Suprapubic skin (tissue), 4 donors: ENCODE results near the gene PTPRS. TPM values are rescaled to one million over a fixed set of nuclear protein-coding genes. Genes with fewer than 3 reads are reported as not detected.
"Not testable (repeated sequence)": the region's sequence is repeated elsewhere in the genome, so short reads cannot be mapped to it uniquely, and the experiment has no call there.

Experiments
- DNase-seq, 2 donors: peaks; one replicate each; pipeline ENCODE4 v3.0.0-alpha.2; 2019; ENCODE audit warnings: low spot score in 2 of 2
- H3K27ac ChIP-seq: fragments of 200-600 bp; sonication (generic); one replicate; pipeline ENCODE4 v1.5.1; 2019
- H3K27me3 ChIP-seq: fragments of 200-600 bp; sonication (generic); one replicate; pipeline ENCODE4 v1.5.1; 2019
- H3K36me3 ChIP-seq: fragments of 200-600 bp; sonication (generic); one replicate; pipeline ENCODE4 v1.5.1; 2019
- H3K4me1 ChIP-seq: fragments of 200-600 bp; sonication (generic); one replicate; pipeline ENCODE4 v1.5.1; 2019
- H3K4me3 ChIP-seq: fragments of 200-600 bp; sonication (generic); one replicate; pipeline ENCODE4 v1.5.1; 2019; ENCODE audit warnings: mild to moderate bottlenecking
- H3K9me3 ChIP-seq: fragments of 200-600 bp; sonication (generic); one replicate; pipeline ENCODE4 v1.5.1; 2019
- EP300 ChIP-seq: sonication (generic); formaldehyde crosslinking; IDR thresholded peaks from one replicate; pipeline ENCODE4 v1.6.1; 2017; ENCODE audit warnings: antibody characterized with exemption
- POLR2A ChIP-seq, 2 donors: fragments of 450-650 bp; IDR thresholded peaks; one replicate each; pipeline ENCODE4 v1.6.1; 2017; ENCODE audit warnings: antibody characterized with exemption in 2 of 2, mild to moderate bottlenecking in 2 of 2, moderate library complexity in 2 of 2
- POLR2AphosphoS5 ChIP-seq, 3 donors: sonication (generic); formaldehyde crosslinking; IDR thresholded peaks; one replicate each; pipeline ENCODE4 v1.6.1; 2017; ENCODE audit warnings: antibody characterized with exemption in 3 of 3
- WGBS: methylation state at CpG from one replicate; pipeline ENCODE4 v1.1.5; 2018; 5-methylcytosine and 5-hydroxymethylcytosine counted together
- total RNA-seq, 4 donors: library from RNA; depleted of rRNA; stranded (reverse); fragments of >200 nt; gene quantifications; one replicate each; pipeline ENCODE4 v1.1.0, GENCODE V29; 2016
- TF ChIP-seq, protein P1 (sequence below), 2 donors: fragments of 200-600 bp in 1 of 2; fragments of 450-650 bp in 1 of 2; sonication (generic) in 1 of 2; IDR thresholded peaks; one replicate each; pipeline ENCODE4 v1.5.1; 2016 to 2019; ENCODE audit warnings: antibody characterized with exemption in 2 of 2, mild to moderate bottlenecking in 1 of 2, moderate library complexity in 1 of 2

PTPRS gene
- total RNA-seq, 4 donors from 2014 or later: 116 to 182 (median 159) TPM

DNA sequence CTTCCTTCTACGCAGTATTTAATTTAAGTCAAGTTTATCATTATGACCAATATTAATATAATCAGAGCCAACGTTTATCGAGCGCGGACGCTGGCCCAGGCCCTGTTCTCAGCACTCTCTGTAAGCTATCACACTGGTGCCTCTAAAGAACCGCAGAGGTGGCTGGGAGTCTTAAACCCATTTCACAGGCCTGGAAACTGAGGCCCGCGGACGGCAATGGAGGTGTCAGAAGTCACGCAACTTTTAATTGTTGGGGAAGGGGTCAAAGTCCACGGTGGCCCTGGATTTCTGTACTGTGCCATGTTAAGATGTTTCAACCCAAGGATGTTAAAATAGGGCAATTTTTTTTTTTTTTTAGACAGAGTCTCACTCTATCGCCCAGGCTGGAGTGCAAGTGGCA, 8.8 kb downstream of the PTPRS start:
- no peak overlapping the region for H3K27ac ChIP-seq
- 93% methylated on average over 13 of the region's 13 CpGs for WGBS

DNA sequence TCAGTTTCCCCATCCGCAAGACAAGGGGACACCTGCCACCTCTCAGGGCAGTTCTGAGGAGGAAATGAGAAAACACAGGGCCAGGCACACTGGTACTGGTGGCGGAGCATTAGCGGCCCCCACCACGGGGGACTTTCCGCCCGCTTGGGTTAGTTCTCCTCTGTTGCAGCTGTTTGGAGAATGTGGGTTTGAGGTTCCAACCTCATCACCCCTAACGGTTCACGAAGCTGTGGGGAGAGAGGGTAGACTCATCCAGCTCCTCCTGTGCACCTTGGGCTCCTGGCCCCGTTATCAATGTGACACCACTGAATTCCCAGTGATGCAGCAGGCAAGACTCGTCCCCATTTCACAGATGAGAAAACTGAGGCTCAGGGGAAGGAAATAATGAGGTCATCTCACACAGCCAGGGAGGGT, 10.3 kb downstream of the PTPRS start:
- Histone ChIP-seq H3K36me3 (no peaks in the 10 kb centered on the region), H3K4me1 (no peaks in the 10 kb centered on the region)
- 88% methylated on average over 10 of the region's 10 CpGs for WGBS

More for the DNA sequence above, 8.8 kb downstream of the PTPRS start:
- TF ChIP-seq POLR2A (IDR thresholded peaks at IDR 0.05) (no peak), EP300 (no peak), POLR2AphosphoS5 (IDR thresholded peaks at IDR 0.05) (no peak)
- TF ChIP-seq, protein P1, sequence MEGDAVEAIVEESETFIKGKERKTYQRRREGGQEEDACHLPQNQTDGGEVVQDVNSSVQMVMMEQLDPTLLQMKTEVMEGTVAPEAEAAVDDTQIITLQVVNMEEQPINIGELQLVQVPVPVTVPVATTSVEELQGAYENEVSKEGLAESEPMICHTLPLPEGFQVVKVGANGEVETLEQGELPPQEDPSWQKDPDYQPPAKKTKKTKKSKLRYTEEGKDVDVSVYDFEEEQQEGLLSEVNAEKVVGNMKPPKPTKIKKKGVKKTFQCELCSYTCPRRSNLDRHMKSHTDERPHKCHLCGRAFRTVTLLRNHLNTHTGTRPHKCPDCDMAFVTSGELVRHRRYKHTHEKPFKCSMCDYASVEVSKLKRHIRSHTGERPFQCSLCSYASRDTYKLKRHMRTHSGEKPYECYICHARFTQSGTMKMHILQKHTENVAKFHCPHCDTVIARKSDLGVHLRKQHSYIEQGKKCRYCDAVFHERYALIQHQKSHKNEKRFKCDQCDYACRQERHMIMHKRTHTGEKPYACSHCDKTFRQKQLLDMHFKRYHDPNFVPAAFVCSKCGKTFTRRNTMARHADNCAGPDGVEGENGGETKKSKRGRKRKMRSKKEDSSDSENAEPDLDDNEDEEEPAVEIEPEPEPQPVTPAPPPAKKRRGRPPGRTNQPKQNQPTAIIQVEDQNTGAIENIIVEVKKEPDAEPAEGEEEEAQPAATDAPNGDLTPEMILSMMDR (IDR thresholded peaks at IDR 0.05): no peak
- Histone ChIP-seq H3K36me3 (no peaks in the 10 kb centered on the region), H3K4me1 (no peaks in the 10 kb centered on the region), H3K4me3 (no peak overlapping the region), H3K9me3 (no peaks in the 10 kb centered on the region), H3K27me3 (peaks cover 28% of the 10 kb centered on the region)
- DNase-seq: no peak

DNA sequence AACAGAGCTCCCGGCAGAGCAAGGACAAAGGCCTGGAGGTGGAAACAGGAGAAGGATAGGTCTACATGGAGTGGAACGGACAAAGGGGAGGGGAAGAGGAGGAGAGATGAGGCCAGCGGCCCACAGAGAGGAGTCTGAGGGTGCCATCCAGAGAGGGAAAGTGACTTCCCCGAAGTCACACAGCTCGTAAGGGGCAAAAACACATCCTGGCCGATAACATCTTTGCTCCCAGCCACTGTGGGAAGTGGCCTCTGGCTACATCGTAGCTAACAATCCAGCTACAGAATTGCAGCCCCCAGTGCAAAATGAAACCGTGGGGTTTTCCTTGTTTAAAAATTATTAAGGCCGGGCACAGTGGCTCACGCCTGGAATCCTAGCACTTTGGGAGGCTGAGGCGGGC, 11.5 kb downstream of the PTPRS start:
- WGBS: 87% methylated on average over 11 of the region's 11 CpGs
- Histone ChIP-seq H3K27ac (no peak overlapping the region), H3K9me3 (no peaks in the 10 kb centered on the region), H3K4me3 (no peak overlapping the region), H3K4me1 (no peaks in the 10 kb centered on the region), H3K27me3 (peaks cover 4% of the 10 kb centered on the region), H3K36me3 (no peaks in the 10 kb centered on the region)
- TF ChIP-seq EP300: no peak
- TF ChIP-seq, protein P1 (IDR thresholded peaks at IDR 0.05): no peak
- no peak for TF ChIP-seq POLR2AphosphoS5 (IDR thresholded peaks at IDR 0.05)
- DNase-seq: no peak

More for the DNA sequence above, 10.3 kb downstream of the PTPRS start:
- DNase-seq: no peak
- TF ChIP-seq EP300: no peak
- TF ChIP-seq, protein P1 (IDR thresholded peaks at IDR 0.05): no peak
- TF ChIP-seq POLR2AphosphoS5 (IDR thresholded peaks at IDR 0.05): no peak
- no peak for TF ChIP-seq POLR2A (IDR thresholded peaks at IDR 0.05)
- no peak overlapping the region for H3K4me3 ChIP-seq
- peaks cover 15% of the 10 kb centered on the region for H3K27me3 ChIP-seq
- H3K9me3 ChIP-seq: no peaks in the 10 kb centered on the region
- no peak overlapping the region for H3K27ac ChIP-seq

DNA sequence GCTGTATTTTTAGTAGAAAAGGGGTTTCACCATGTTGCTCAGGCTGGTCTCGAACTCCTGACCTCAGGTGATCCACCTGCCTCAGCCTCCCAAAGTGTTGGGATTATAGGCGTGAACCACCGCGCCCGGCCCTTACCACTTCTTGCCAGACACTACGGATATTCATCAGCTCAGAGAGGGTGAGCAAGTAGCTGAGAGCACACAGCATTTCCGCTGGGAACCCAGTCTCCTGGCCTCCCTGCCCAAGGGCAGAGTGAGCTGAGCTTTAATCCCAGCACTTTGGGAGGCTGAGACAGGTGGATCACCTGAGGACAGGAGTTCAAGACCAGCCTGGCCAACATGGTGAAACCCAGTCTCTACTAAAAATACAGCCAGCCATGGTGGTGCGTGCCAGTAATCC, 12.2 kb downstream of the PTPRS start:
- not testable (repeated sequence) for H3K4me1 ChIP-seq, DNase-seq, H3K36me3 ChIP-seq, H3K4me3 ChIP-seq, H3K27me3 ChIP-seq, H3K9me3 ChIP-seq, H3K27ac ChIP-seq
- WGBS: 85% methylated on average over 7 of the region's 8 CpGs

DNA sequence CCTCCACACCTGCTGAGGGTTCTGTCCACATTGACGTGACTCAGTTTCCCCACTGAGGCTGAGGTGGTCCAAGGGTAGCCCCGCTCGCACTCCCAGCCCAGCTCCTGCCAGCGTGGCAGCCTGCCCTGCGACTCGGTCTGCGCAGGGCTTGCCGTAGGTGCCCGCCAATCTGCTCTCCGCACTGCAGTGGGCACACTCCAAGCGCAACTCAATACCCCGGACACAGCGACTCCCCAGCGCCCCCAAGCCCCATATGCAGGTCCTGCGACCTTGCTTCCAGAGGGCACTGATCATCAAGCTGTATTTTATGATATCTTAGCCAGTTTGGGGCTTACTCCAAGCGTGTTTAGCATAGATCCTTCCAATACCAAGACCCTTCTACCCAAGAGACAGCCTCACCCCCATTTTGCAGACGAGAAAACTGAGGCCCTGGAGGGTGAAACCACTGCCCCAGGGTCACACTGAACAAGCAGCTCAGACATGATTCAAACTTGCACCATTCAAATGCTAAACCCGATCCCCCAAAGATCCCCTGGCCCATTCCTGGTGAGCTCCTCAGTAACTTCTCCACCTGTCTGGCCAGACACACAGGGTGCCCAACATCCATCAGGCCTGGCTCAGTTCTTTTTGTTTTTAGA, 13.5 kb downstream of the PTPRS start:
- H3K36me3 ChIP-seq: no peaks in the 10 kb centered on the region
- WGBS: 80% methylated on average over 9 of the region's 18 CpGs
- H3K4me3 ChIP-seq: no peak overlapping the region
- H3K4me1 ChIP-seq: peaks cover 5% of the 10 kb centered on the region
- DNase-seq: no peak
- H3K27ac ChIP-seq: no peak overlapping the region
- H3K9me3 ChIP-seq: no peaks in the 10 kb centered on the region
- TF ChIP-seq, protein P1 (IDR thresholded peaks at IDR 0.05): no peak
- no peak for TF ChIP-seq POLR2AphosphoS5 (IDR thresholded peaks at IDR 0.05)
- no peak for TF ChIP-seq EP300
- TF ChIP-seq POLR2A (IDR thresholded peaks at IDR 0.05): no peak
- peaks cover 4% of the 10 kb centered on the region for H3K27me3 ChIP-seq

DNA sequence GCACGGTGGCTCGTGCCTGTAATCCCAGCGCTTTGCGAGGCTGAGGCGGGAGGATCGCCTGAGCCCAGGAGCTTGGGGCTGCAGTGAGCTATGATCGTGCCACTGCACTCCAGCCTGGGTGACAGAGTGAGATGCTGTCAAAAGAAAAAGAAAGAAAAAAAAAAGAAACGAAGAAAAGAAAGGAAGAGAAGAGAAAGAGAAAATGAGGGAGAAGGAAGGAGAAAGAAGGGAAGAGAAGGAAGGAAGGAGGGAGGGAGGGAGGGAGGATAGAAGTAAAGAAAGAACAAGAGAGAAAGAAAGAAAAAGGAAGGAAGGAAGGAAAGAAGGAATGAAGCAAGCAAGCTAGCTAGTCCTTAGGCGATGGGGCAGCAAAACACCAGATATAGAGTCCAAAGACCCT, 14.1 kb downstream of the PTPRS start:
- no peak overlapping the region for H3K4me3 ChIP-seq
- no peaks in the 10 kb centered on the region for H3K9me3 ChIP-seq
- no peaks in the 10 kb centered on the region for H3K36me3 ChIP-seq
- peaks cover 8% of the 10 kb centered on the region for H3K27me3 ChIP-seq
- 67% methylated on average over 9 of the region's 9 CpGs for WGBS
- no peak overlapping the region for H3K27ac ChIP-seq
- TF ChIP-seq EP300 (no peak), POLR2A (IDR thresholded peaks at IDR 0.05) (no peak), POLR2AphosphoS5 (IDR thresholded peaks at IDR 0.05) (no peak)
- TF ChIP-seq, protein P1 (IDR thresholded peaks at IDR 0.05): no peak
- peaks cover 8% of the 10 kb centered on the region for H3K4me1 ChIP-seq
- no peak for DNase-seq
